Loucy (cell line): Measurements from ENCODE around the gene RORB.

Experiments used
- H2AFZ ChIP-seq: fragments of 200-600 bp; sonication (generic); 2 replicates; pipeline ENCODE4 v1.6.0; 2016; ENCODE audit warnings: antibody characterized with exemption, mild to moderate bottlenecking, low read length, moderate library complexity
- H3F3A ChIP-seq: fragments of 200-600 bp; 2 replicates; pipeline ENCODE4 v1.6.0; 2016; ENCODE audit warnings: antibody characterized with exemption, low read depth, mild to moderate bottlenecking
- H3K27me3 ChIP-seq: fragments of 200-600 bp; sonication (generic); 2 replicates; pipeline ENCODE4 v1.6.1; 2014; ENCODE audit warnings: low read length, mild to moderate bottlenecking; ENCODE audit not compliant: insufficient read depth, poor library complexity, severe bottlenecking
- H3K36me3 ChIP-seq: fragments of 200-600 bp; sonication (generic); 2 replicates; pipeline ENCODE4 v1.6.1; 2016; ENCODE audit warnings: low read length; ENCODE audit not compliant: insufficient read depth
- H3K4me1 ChIP-seq: fragments of 200-600 bp; sonication (generic); 2 replicates; pipeline ENCODE4 v1.5.1; 2014; ENCODE audit warnings: low read length, mild to moderate bottlenecking; ENCODE audit not compliant: insufficient read depth, poor library complexity, severe bottlenecking
- H3K4me2 ChIP-seq: fragments of 200-600 bp; sonication (generic); 2 replicates; pipeline ENCODE4 v1.6.0; 2014; ENCODE audit warnings: antibody characterized with exemption, low read length, low read depth, mild to moderate bottlenecking; ENCODE audit not compliant: poor library complexity, severe bottlenecking
- H3K4me3 ChIP-seq: fragments of 200-600 bp; sonication (generic); 2 replicates; pipeline ENCODE4 v1.5.1; 2014; ENCODE audit warnings: low read length, mild to moderate bottlenecking, mixed read lengths; ENCODE audit not compliant: poor library complexity, severe bottlenecking
- H3K79me2 ChIP-seq: fragments of 200-600 bp; sonication (generic); 2 replicates; pipeline ENCODE4 v1.6.1; 2014; ENCODE audit warnings: low read length; ENCODE audit not compliant: insufficient read depth
- H3K9ac ChIP-seq: fragments of 200-600 bp; sonication (generic); 2 replicates; pipeline ENCODE4 v1.6.0; 2014; ENCODE audit warnings: mild to moderate bottlenecking, low read depth, low read length, moderate library complexity; ENCODE audit not compliant: poor library complexity, severe bottlenecking
- H3K9me2 ChIP-seq: fragments of 200-600 bp; sonication (generic); replicated peaks from 2 replicates; pipeline ENCODE4 v1.6.1; 2016; ENCODE audit warnings: low read depth, low read length, mixed read lengths
- H3K9me3 ChIP-seq: fragments of 200-600 bp; sonication (generic); 2 replicates; pipeline ENCODE4 v1.6.1; 2014; ENCODE audit warnings: mild to moderate bottlenecking, antibody characterized with exemption, low read length, low read depth; ENCODE audit not compliant: insufficient read depth
- H4K20me1 ChIP-seq: fragments of 200-600 bp; sonication (generic); 2 replicates; pipeline ENCODE4 v1.6.0; 2014; ENCODE audit warnings: antibody characterized with exemption, low read length, mild to moderate bottlenecking; ENCODE audit not compliant: insufficient read depth, poor library complexity, severe bottlenecking
- CTCF ChIP-seq: fragments of 200-600 bp; sonication (generic); conservative IDR thresholded peaks from 2 replicates; pipeline ENCODE4 v1.5.1; 2014; ENCODE audit warnings: mild to moderate bottlenecking, antibody characterized with exemption, low read length
- EZH2phosphoT487 ChIP-seq: fragments of 200-600 bp; IDR thresholded peaks from 2 replicates; pipeline ENCODE4 v1.6.1; 2018; ENCODE audit warnings: antibody characterized with exemption, mild to moderate bottlenecking, moderate library complexity, borderline replicate concordance

The RORB gene

GRCh38 chr9:74735761-74736160 is 238.6 kb downstream of the RORB start:
- TF ChIP-seq CTCF: no peak
- TF ChIP-seq EZH2phosphoT487: no peak
- Histone ChIP-seq H3F3A (no peaks in the 10 kb centered on the region), H4K20me1 (no peaks in the 10 kb centered on the region), H3K36me3 (no peaks in the 10 kb centered on the region), H3K79me2 (no peaks in the 10 kb centered on the region), H3K4me2 (no peak overlapping the region), H3K9ac (no peak overlapping the region), H3K4me1 (no peaks in the 10 kb centered on the region), H2AFZ (no peak overlapping the region), H3K9me3 (no peaks in the 10 kb centered on the region), H3K9me2 (no peaks in the 10 kb centered on the region), H3K4me3 (no peak overlapping the region), H3K27me3 (no peaks in the 10 kb centered on the region)

GRCh38 chr9:74736646-74737045 is 239.5 kb downstream of the RORB start:
- Histone ChIP-seq H2AFZ (no peak overlapping the region), H3K4me3 (no peak overlapping the region), H3F3A (no peaks in the 10 kb centered on the region), H3K27me3 (no peaks in the 10 kb centered on the region), H3K36me3 (no peaks in the 10 kb centered on the region), H3K9me3 (no peaks in the 10 kb centered on the region), H3K4me2 (no peak overlapping the region), H3K9me2 (no peaks in the 10 kb centered on the region), H4K20me1 (no peaks in the 10 kb centered on the region), H3K4me1 (no peaks in the 10 kb centered on the region), H3K9ac (no peak overlapping the region), H3K79me2 (no peaks in the 10 kb centered on the region)
- TF ChIP-seq EZH2phosphoT487 (no peak), CTCF (no peak)

GRCh38 chr9:74742191-74742790 is 245.2 kb downstream of the RORB start:
- Histone ChIP-seq H3K27me3 (no peaks in the 10 kb centered on the region), H3F3A (no peaks in the 10 kb centered on the region), H3K4me1 (no peaks in the 10 kb centered on the region), H4K20me1 (no peaks in the 10 kb centered on the region), H3K79me2 (no peaks in the 10 kb centered on the region), H3K9me3 (no peaks in the 10 kb centered on the region), H3K4me2 (peak overlapping the region; percentile 22), H3K9ac (no peak overlapping the region), H3K9me2 (no peaks in the 10 kb centered on the region), H3K4me3 (no peak overlapping the region), H2AFZ (0 out of 2 replicates have a peak overlapping the region, but pooled peaks have one; percentile 39), H3K36me3 (no peaks in the 10 kb centered on the region)
- TF ChIP-seq EZH2phosphoT487 (no peak), CTCF (no peak)
